Body of pancreas (tissue), 4 donors: ENCODE measurements around the gene RBM47.

Experiments
- CTCF ChIP-seq, 7 experiments: fragments of 450-650 bp in 4 of 7; fragments of 200-600 bp in 3 of 7; sonication (generic) in 3 of 7; IDR thresholded peaks; one replicate each; pipeline ENCODE4 v1.5.1; 2016 to 2019; ENCODE audit warnings: antibody characterized with exemption in 7 of 7
- POLR2A ChIP-seq, 3 donors: fragments of 450-650 bp; IDR thresholded peaks; one replicate each; pipeline ENCODE4 v1.6.1; 2016; ENCODE audit warnings: antibody characterized with exemption in 3 of 3, mild to moderate bottlenecking in 2 of 3

- TF ChIP-seq CTCF (IDR thresholded peaks at IDR 0.05) = no peak
- TF ChIP-seq POLR2A (IDR thresholded peaks at IDR 0.05) = no peak
These were observed 174.2 kb downstream of the RBM47 start for GRCh38 chr4:40455340-40455902.
